ENCODE measurements around the gene ARX.

- no peak for TF ChIP-seq EZH2 (IDR thresholded peaks at IDR 0.05; ENCODE audit: borderline replicate concordance, low read length)
- no peak for TF ChIP-seq CTCF (IDR thresholded peaks at IDR 0.05; ENCODE audit: low read length)
These were observed 8.1 kb upstream of the ARX start for GRCh38 chrX:25023908-25024307.

All from OCI-LY1 (cell line).